Lung (tissue), 12 donors: Measurements from ENCODE around the gene MOB4. TPM values are rescaled to one million over a fixed set of nuclear protein-coding genes. Genes with fewer than 3 reads are reported as not detected.
"Not testable (repeated sequence)": the region's sequence is repeated elsewhere in the genome, so short reads cannot be mapped to it uniquely, and the experiment has no call there.

Experiments used
- ATAC-seq: fragments of 200-7000 bp; cut with Tn5 transposase; one replicate; pipeline ENCODE4 v1.9.1; 2020; ENCODE audit warnings: moderate number of reproducible peaks; ENCODE audit not compliant: insufficient read depth, low FRiP score
- DNase-seq, 3 donors: peaks; one replicate each; pipeline ENCODE4 v3.0.0-alpha.2; 2013 to 2017
- H3K27ac ChIP-seq, 2 donors: one replicate each; pipeline ENCODE4 v1.5.1; 2013; ENCODE audit warnings: mild to moderate bottlenecking in 2 of 2, moderate library complexity in 2 of 2, control low read depth in 1 of 2, inconsistent platforms in 1 of 2, low read depth in 1 of 2, low read length in 1 of 2
- H3K27me3 ChIP-seq, 3 donors: one replicate each; pipeline ENCODE4 v1.5.1; 2013; ENCODE audit warnings: low read length in 2 of 3; ENCODE audit not compliant: control insufficient read depth in 3 of 3, insufficient read depth in 3 of 3
- H3K36me3 ChIP-seq, 4 donors: one replicate each; pipeline ENCODE4 v1.5.1; 2013; ENCODE audit warnings: low read length in 4 of 4, mild to moderate bottlenecking in 1 of 4, moderate library complexity in 1 of 4; ENCODE audit not compliant: control insufficient read depth in 4 of 4, insufficient read depth in 4 of 4
- H3K4me1 ChIP-seq, 5 donors: one replicate each; pipeline ENCODE4 v1.5.1; 2013; ENCODE audit warnings: low read length in 5 of 5, mild to moderate bottlenecking in 2 of 5, moderate library complexity in 1 of 5; ENCODE audit not compliant: control insufficient read depth in 5 of 5, insufficient read depth in 5 of 5
- H3K4me3 ChIP-seq: one replicate; pipeline ENCODE4 v1.5.1; 2013; ENCODE audit warnings: mild to moderate bottlenecking, control low read depth, moderate library complexity
- H3K9ac ChIP-seq, 2 donors: one replicate each; pipeline ENCODE4 v1.5.1; 2013; ENCODE audit warnings: low read length in 2 of 2, control low read depth in 1 of 2; ENCODE audit not compliant: insufficient read depth in 1 of 2
- H3K9me3 ChIP-seq, 4 donors: one replicate each; pipeline ENCODE4 v1.5.1; 2013; ENCODE audit warnings: low read length in 3 of 4, mild to moderate bottlenecking in 1 of 4, moderate library complexity in 1 of 4; ENCODE audit not compliant: control insufficient read depth in 4 of 4, insufficient read depth in 3 of 4
- WGBS, 2 donors: extraction: QIAGEN DNeasy Blood & Tissue Kit; methylation state at CpG; one replicate each; pipeline ENCODE4 v1.1.7; 2013; 5-methylcytosine and 5-hydroxymethylcytosine counted together
- polyA plus RNA-seq, 2 donors: library from polyadenylated mRNA; stranded (reverse); fragments of 200-250 nt; gene quantifications; one replicate each; pipeline ENCODE4 v1.2.1, GENCODE V29; 2013
- total RNA-seq, 2 donors: library from RNA; depleted of rRNA in 1 of 2; stranded (reverse); fragments of >200 nt in 1 of 2; gene quantifications; one replicate each; pipeline ENCODE4 v1.2.1, GENCODE V29; 2014 to 2021
- TF ChIP-seq, protein P1 (sequence below): IDR thresholded peaks from 2 replicates; pipeline ENCODE4 v1.5.1; 2012; ENCODE audit warnings: mild to moderate bottlenecking; ENCODE audit errors: control extremely low read depth, extremely low read depth
- donor health status: control.
- donor health status: control.
- donor health status: Bipolar disorder and iron deficiency.
- donor health status: healthy.
- donor health status: DM: yes; HTN: yes; CAD: no.

Gene MOB4
- total and polyA plus RNA-seq, 4 donors = 18.9 to 48.1 (median 26.0) TPM

- DNase-seq = peak in 2 of 3 donors; percentile 52 to 71
Measured at GRCh38 chr2:197576631-197577030, 60.8 kb downstream of the MOB4 start.

DNA sequence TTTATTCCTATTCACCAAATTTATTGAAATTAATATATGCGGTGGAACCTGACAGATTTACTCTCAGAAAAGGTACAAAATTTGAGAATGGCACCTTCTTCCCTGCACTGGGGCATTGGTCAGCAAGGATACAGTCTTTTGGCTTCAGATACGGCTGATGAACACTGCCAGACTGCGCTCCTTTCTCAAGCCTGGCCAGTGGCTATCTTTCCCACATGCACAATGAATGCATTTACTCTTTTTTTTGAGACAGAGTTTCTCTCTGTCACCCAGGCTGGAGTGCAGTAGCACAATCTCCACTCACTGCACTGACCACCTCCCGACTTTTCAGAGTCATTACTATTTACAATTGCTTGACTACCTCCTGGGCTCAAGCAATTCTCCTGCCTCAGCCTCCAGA lies 61.6 kb downstream of the MOB4 start:
- no peak for DNase-seq
- TF ChIP-seq, protein P1, sequence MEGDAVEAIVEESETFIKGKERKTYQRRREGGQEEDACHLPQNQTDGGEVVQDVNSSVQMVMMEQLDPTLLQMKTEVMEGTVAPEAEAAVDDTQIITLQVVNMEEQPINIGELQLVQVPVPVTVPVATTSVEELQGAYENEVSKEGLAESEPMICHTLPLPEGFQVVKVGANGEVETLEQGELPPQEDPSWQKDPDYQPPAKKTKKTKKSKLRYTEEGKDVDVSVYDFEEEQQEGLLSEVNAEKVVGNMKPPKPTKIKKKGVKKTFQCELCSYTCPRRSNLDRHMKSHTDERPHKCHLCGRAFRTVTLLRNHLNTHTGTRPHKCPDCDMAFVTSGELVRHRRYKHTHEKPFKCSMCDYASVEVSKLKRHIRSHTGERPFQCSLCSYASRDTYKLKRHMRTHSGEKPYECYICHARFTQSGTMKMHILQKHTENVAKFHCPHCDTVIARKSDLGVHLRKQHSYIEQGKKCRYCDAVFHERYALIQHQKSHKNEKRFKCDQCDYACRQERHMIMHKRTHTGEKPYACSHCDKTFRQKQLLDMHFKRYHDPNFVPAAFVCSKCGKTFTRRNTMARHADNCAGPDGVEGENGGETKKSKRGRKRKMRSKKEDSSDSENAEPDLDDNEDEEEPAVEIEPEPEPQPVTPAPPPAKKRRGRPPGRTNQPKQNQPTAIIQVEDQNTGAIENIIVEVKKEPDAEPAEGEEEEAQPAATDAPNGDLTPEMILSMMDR = no peak
- peaks cover 0 to 5% (median 2%) of the 10 kb centered on the region in 4 donors for H3K9me3 ChIP-seq
- no peaks in the 10 kb centered on the region for H3K27me3 ChIP-seq
- H3K4me3 ChIP-seq = no peak overlapping the region
- peaks cover 0 to 6% (median 0%) of the 10 kb centered on the region in 5 donors for H3K4me1 ChIP-seq
- WGBS, 2 donors = 83 to 88% methylated on average over 4 of the region's 4 CpGs
- ATAC-seq = no peak
- H3K36me3 ChIP-seq = peaks cover 0 to 3% (median 0%) of the 10 kb centered on the region in 4 donors
- no peak overlapping the region for H3K9ac ChIP-seq
- H3K27ac ChIP-seq = no peak overlapping the region

More at GRCh38 chr2:197576631-197577030, 60.8 kb downstream of the MOB4 start:
- ATAC-seq = no peak
- Histone ChIP-seq H3K27me3 (no peaks in the 10 kb centered on the region), H3K27ac (no peak overlapping the region), H3K36me3 (peaks cover 0 to 3% (median 0%) of the 10 kb centered on the region in 4 donors), H3K4me3 (no peak overlapping the region), H3K9ac (no peak overlapping the region), H3K4me1 (peaks cover 0 to 13% (median 0%) of the 10 kb centered on the region in 5 donors), H3K9me3 (peaks cover 0 to 5% (median 2%) of the 10 kb centered on the region in 4 donors)
- TF ChIP-seq, protein P1 = no peak
- WGBS, 2 donors = 44 to 50% methylated on average over 3 of the region's 3 CpGs

DNA sequence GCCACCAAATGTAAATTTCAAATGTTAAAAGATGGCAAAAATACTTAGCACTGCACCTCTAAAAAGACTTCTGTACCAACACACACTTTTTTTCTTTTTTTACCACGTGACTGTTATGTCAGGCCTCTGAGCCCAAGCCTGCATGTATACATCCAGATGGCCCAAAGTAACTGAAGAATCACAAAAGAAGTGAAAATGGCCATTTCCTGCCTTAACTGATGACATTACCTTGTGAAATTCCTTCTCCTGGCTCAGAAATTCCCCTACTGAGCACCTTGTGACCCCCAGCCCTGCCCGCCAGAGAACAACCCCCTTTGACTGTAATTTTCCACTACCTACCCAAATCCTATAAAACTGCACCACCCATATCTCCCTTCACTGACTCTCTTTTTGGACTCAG lies 62.4 kb downstream of the MOB4 start:
- WGBS, 2 donors = 85 to 92% methylated on average over 2 of the region's 2 CpGs
- not testable (repeated sequence) for H3K9ac ChIP-seq, ATAC-seq, DNase-seq, H3K4me1 ChIP-seq, H3K27ac ChIP-seq, H3K4me3 ChIP-seq, H3K27me3 ChIP-seq, H3K36me3 ChIP-seq, H3K9me3 ChIP-seq

GRCh38 chr2:197580166-197580565 lies 64.3 kb downstream of the MOB4 start:
- H3K9me3 ChIP-seq, H3K9ac ChIP-seq, H3K4me1 ChIP-seq, H3K27me3 ChIP-seq, H3K4me3 ChIP-seq, DNase-seq, H3K27ac ChIP-seq, H3K36me3 ChIP-seq, ATAC-seq: not testable (repeated sequence)
- WGBS, 2 donors = 94% methylated on average over 3 of the region's 3 CpGs

GRCh38 chr2:197587255-197587654 lies 71.4 kb downstream of the MOB4 start:
- H3K4me3 ChIP-seq, H3K4me1 ChIP-seq, ATAC-seq, H3K9ac ChIP-seq, H3K27ac ChIP-seq, H3K27me3 ChIP-seq, H3K9me3 ChIP-seq, DNase-seq: not testable (repeated sequence)
- peaks cover 0 to 12% (median 4%) of the 10 kb centered on the region in 4 donors for H3K36me3 ChIP-seq
- WGBS, 2 donors = 94 to 95% methylated on average over 7 of the region's 7 CpGs
